HUES6 (cell line): ENCODE results near the gene VEZT.

ENCODE experiments used
- H3K27ac ChIP-seq: 2 replicates; pipeline ENCODE4 v1.7.0; 2013; ENCODE audit warnings: low read depth, mild to moderate bottlenecking, low read length, inconsistent platforms
- H3K27me3 ChIP-seq: 2 replicates; pipeline ENCODE4 v1.6.1; 2013; ENCODE audit warnings: low read length; ENCODE audit not compliant: control insufficient read depth, insufficient read depth
- H3K36me3 ChIP-seq: 2 replicates; pipeline ENCODE4 v1.6.1; 2013; ENCODE audit warnings: low read length; ENCODE audit not compliant: control insufficient read depth, insufficient read depth
- H3K4me1 ChIP-seq: 2 replicates; pipeline ENCODE4 v1.6.1; 2013; ENCODE audit warnings: low read length; ENCODE audit not compliant: control insufficient read depth, insufficient read depth
- H3K4me3 ChIP-seq: 2 replicates; pipeline ENCODE4 v1.5.1; 2013; ENCODE audit warnings: low read depth, low read length
- H3K9ac ChIP-seq: one replicate; pipeline ENCODE4 v1.6.1; 2013; ENCODE audit warnings: mild to moderate bottlenecking, low read length
- H3K9me3 ChIP-seq: 2 replicates; pipeline ENCODE4 v1.6.1; 2013; ENCODE audit warnings: low read depth, low read length; ENCODE audit not compliant: control insufficient read depth, insufficient read depth

Gene VEZT

GRCh38 chr12:95217377-95218149 is at the start of gene VEZT, which contains the start of gene FGD6:
Gene VEZT, plus strand, starts transcription at chr12:95217807. Its CDS starts 44 bp downstream, at chr12:95217851.
Gene FGD6, minus strand, starts transcription at chr12:95217467. Its CDS starts 227 bp downstream, at chr12:95217240.
- Histone ChIP-seq H3K9ac (peak within 1 kb of the TSS; percentile 97), H3K4me1 (peaks cover 19% of the 10 kb centered on the region), H3K9me3 (no peaks in the 10 kb centered on the region), H3K27me3 (no peaks in the 10 kb centered on the region), H3K4me3 (peak within 1 kb of the TSS; percentile 86), H3K36me3 (no peaks in the 10 kb centered on the region), H3K27ac (peak within 1 kb of the TSS; percentile 91)

GRCh38 chr12:95168746-95169145 is 48.9 kb upstream of the VEZT start:
- Histone ChIP-seq H3K9ac (no peak overlapping the region), H3K27me3 (no peaks in the 10 kb centered on the region), H3K36me3 (peaks cover 31% of the 10 kb centered on the region), H3K4me1 (peaks cover 3% of the 10 kb centered on the region; the same call in 1 of the 2 replicates), H3K9me3 (no peaks in the 10 kb centered on the region), H3K4me3 (no peak overlapping the region), H3K27ac (no peak overlapping the region)

GRCh38 chr12:95169368-95169767 is 48.2 kb upstream of the VEZT start:
- no peak overlapping the region for H3K9ac ChIP-seq
- no peak overlapping the region for H3K4me3 ChIP-seq
- peaks cover 31% of the 10 kb centered on the region for H3K36me3 ChIP-seq
- H3K27me3 ChIP-seq, result no peaks in the 10 kb centered on the region
- H3K9me3 ChIP-seq, result no peaks in the 10 kb centered on the region
- peaks cover 3% of the 10 kb centered on the region; the same call in 1 of the 2 replicates for H3K4me1 ChIP-seq
- H3K27ac ChIP-seq, result no peak overlapping the region

- no peak overlapping the region for H3K9ac ChIP-seq
- H3K36me3 ChIP-seq, result peaks cover 29% of the 10 kb centered on the region
- H3K27ac ChIP-seq, result no peak overlapping the region
- H3K4me1 ChIP-seq, result peaks cover 3% of the 10 kb centered on the region; the same call in 1 of the 2 replicates
- no peak overlapping the region for H3K4me3 ChIP-seq
- no peaks in the 10 kb centered on the region for H3K27me3 ChIP-seq
- H3K9me3 ChIP-seq, result no peaks in the 10 kb centered on the region
Observed at GRCh38 chr12:95173392-95174251, 44.0 kb upstream of the VEZT start.

- Histone ChIP-seq H3K36me3 (peaks cover 8% of the 10 kb centered on the region), H3K27ac (0 out of 2 replicates have a peak overlapping the region, but pooled peaks have one; percentile 41), H3K4me3 (no peak overlapping the region), H3K27me3 (no peaks in the 10 kb centered on the region), H3K9ac (no peak overlapping the region), H3K9me3 (no peaks in the 10 kb centered on the region), H3K4me1 (peaks cover 6% of the 10 kb centered on the region; the same call in 1 of the 2 replicates)
Observed at GRCh38 chr12:95177201-95177768, 40.3 kb upstream of the VEZT start.

GRCh38 chr12:95178136-95178535 is 39.5 kb upstream of the VEZT start:
- Histone ChIP-seq H3K9ac (no peak overlapping the region), H3K27me3 (no peaks in the 10 kb centered on the region), H3K27ac (no peak overlapping the region), H3K4me1 (peaks cover 9% of the 10 kb centered on the region; the same call in 1 of the 2 replicates), H3K9me3 (no peaks in the 10 kb centered on the region), H3K4me3 (no peak overlapping the region), H3K36me3 (peaks cover 1% of the 10 kb centered on the region; the same call in 1 of the 2 replicates)

GRCh38 chr12:95179011-95179410 is 38.6 kb upstream of the VEZT start:
- Histone ChIP-seq H3K9ac (no peak overlapping the region), H3K9me3 (no peaks in the 10 kb centered on the region), H3K4me3 (no peak overlapping the region), H3K27ac (no peak overlapping the region), H3K36me3 (0 out of 2 replicates have a peak, but pooled peaks cover 3% of the 10 kb centered on the region), H3K27me3 (no peaks in the 10 kb centered on the region), H3K4me1 (peaks cover 9% of the 10 kb centered on the region; the same call in 1 of the 2 replicates)

- Histone ChIP-seq H3K9ac (no peak overlapping the region), H3K27me3 (no peaks in the 10 kb centered on the region), H3K9me3 (no peaks in the 10 kb centered on the region), H3K27ac (no peak overlapping the region), H3K4me3 (no peak overlapping the region), H3K4me1 (peaks cover 9% of the 10 kb centered on the region; the same call in 1 of the 2 replicates), H3K36me3 (0 out of 2 replicates have a peak, but pooled peaks cover 7% of the 10 kb centered on the region)
Observed at GRCh38 chr12:95181103-95181502, 36.5 kb upstream of the VEZT start.

- Histone ChIP-seq H3K36me3 (0 out of 2 replicates have a peak, but pooled peaks cover 7% of the 10 kb centered on the region), H3K27ac (peak overlapping the region; percentile 37), H3K4me3 (no peak overlapping the region), H3K4me1 (peaks cover 16% of the 10 kb centered on the region), H3K27me3 (no peaks in the 10 kb centered on the region), H3K9ac (no peak overlapping the region), H3K9me3 (no peaks in the 10 kb centered on the region)
Observed at GRCh38 chr12:95182868-95183415, 34.7 kb upstream of the VEZT start.

- H3K9me3 ChIP-seq, result no peaks in the 10 kb centered on the region
- no peak overlapping the region for H3K9ac ChIP-seq
- no peak overlapping the region for H3K4me3 ChIP-seq
- H3K27me3 ChIP-seq, result no peaks in the 10 kb centered on the region
- H3K4me1 ChIP-seq, result peaks cover 27% of the 10 kb centered on the region
- H3K36me3 ChIP-seq, result 0 out of 2 replicates have a peak, but pooled peaks cover 7% of the 10 kb centered on the region
- no peak overlapping the region for H3K27ac ChIP-seq
Observed at GRCh38 chr12:95184121-95184520, 33.5 kb upstream of the VEZT start.
